K562 (cell line): ENCODE results near the gene ZNF607. TPM values are rescaled to one million over a fixed set of nuclear protein-coding genes. Genes with fewer than 3 reads are reported as not detected.

Source experiments
- ARID1B ChIP-seq: fragments of 450-650 bp; IDR thresholded peaks from 2 replicates; pipeline ENCODE4 v1.6.1; 2016; ENCODE audit warnings: antibody characterized with exemption, mild to moderate bottlenecking, inconsistent platforms
- CSDE1 ChIP-seq, 2 experiments: fragments of 450-650 bp; IDR thresholded peaks; 2 replicates each; pipeline ENCODE4 v1.6.1; 2016; ENCODE audit warnings: mild to moderate bottlenecking in 1 of 2
- EHMT2 ChIP-seq: fragments of 450-650 bp; IDR thresholded peaks from 2 replicates; pipeline ENCODE4 v1.6.1; 2018; ENCODE audit warnings: antibody characterized with exemption
- HDAC1 ChIP-seq, 2 experiments: fragments of 450-650 bp; IDR thresholded peaks; 2 replicates each; pipeline ENCODE4 v1.6.1; 2016 to 2017; ENCODE audit warnings: inconsistent platforms in 1 of 2, mild to moderate bottlenecking in 1 of 2, moderate library complexity in 1 of 2
- POLR2AphosphoS2 ChIP-seq: IDR thresholded peaks from 2 replicates; pipeline ENCODE4 v1.6.1; 2012; ENCODE audit warnings: low read length, improper control_type of control experiment
- ZNF324 ChIP-seq: fragments of 250-450 bp; sonication (Bioruptor Pico); IDR thresholded peaks from 2 replicates; pipeline ENCODE4 v1.4.0; 2020; ENCODE audit warnings: mild to moderate bottlenecking
- polyA plus RNA-seq, 8 experiments: library from polyadenylated mRNA; depleted of rRNA in 4 of 8; stranded (reverse) in 5 of 8; unstranded in 3 of 8; fragments of >200 nt; fragmentation: Nextera tagmentation in 2 of 8; fragmentation: Illumina TruSeq in 1 of 8; extraction: Ambion mirVana in 2 of 8; extraction: Trizol in 1 of 8; gene quantifications; 2 replicates each; pipeline versions ENCODE4 v1.2.1 to v1.2.3, GENCODE V29; 2011 to 2014; ENCODE audit warnings: inconsistent platforms in 1 of 8, missing spikeins in 1 of 8
- small RNA-seq: library from RNA; depleted of rRNA; stranded (forward); fragments of <200 nt; gene quantifications from one replicate; pipeline ENCODE3, GENCODE V24; 2014
- total RNA-seq, 7 experiments: library from RNA; depleted of rRNA in 6 of 7; stranded (reverse); fragments of >200 nt in 6 of 7; fragmentation: Illumina TruSeq in 2 of 7; extraction: Trizol in 2 of 7; gene quantifications; 2 replicates each; pipeline versions ENCODE4 v1.2.1 to v1.2.3, GENCODE V29; 2011 to 2021; ENCODE audit warnings: low replicate concordance in 1 of 7
- TF ChIP-seq, protein P1 (sequence below): fragments of 250-450 bp; sonication (Bioruptor Pico); IDR thresholded peaks from 2 replicates; pipeline ENCODE4 v1.8.0; 2021; ENCODE audit warnings: moderate library complexity, mild to moderate bottlenecking, inconsistent platforms

Gene ZNF607
- total and polyA plus RNA-seq, 9 of the 15 experiments (the other 6 are each of a cell fraction or from before 2014, with no cell fraction given), result 0.65 to 5.1 (median 3.6) TPM

DNA sequence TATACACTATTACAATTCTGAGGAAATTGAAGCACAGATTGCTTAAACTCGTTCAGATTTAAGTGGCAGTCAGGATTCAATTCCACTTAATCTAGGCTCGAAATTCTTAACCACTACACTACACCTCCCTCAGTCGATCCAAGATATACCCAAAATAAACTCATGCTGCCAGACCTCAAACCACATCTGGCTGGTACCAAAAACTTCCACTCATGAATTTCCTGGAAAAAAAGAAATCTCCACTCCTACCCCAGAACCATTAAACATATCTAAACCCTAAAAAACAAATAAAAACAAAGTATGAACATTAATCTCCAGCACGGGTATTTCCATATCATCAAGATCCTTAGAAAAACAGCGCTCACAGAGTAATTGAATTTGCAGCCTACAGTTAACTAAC is 65.4 kb downstream of the ZNF607 start (continued):
- TF ChIP-seq, protein P1, sequence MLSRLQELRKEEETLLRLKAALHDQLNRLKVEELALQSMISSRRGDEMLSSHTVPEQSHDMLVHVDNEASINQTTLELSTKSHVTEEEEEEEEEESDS (CRISPR knock-in tag), result no peak
- TF ChIP-seq EHMT2, result no peak
- TF ChIP-seq HDAC1 (IDR thresholded peaks at IDR 0.05), result 0 out of 4 replicates have a peak, but pooled peaks of 1 of the 2 experiments have one; percentile 17
- no peak for TF ChIP-seq ARID1B
- no peak for TF ChIP-seq ZNF324 (CRISPR knock-in tag)
- TF ChIP-seq POLR2AphosphoS2, result no peak
- TF ChIP-seq CSDE1 (IDR thresholded peaks at IDR 0.05), result no peak

Small RNAs within 50 kb of the gene (small RNA-seq; reads per million reads assigned to genes)
- not detected for gene SELENOKP1

Other genes starting within 250 kb of the ZNF607 start
- gene ZNF793, start 212.8 kb downstream of the ZNF607 start, total RNA-seq (2014; rRNA removed), result 0.04 TPM in 1 of 2 replicates, not detected in the other
- not detected in 2 replicates for gene ZNF793, start 212.8 kb downstream of the ZNF607 start, total RNA-seq (2014; rRNA removed; fragmentation: Illumina TruSeq; extraction: Trizol)
- 0.08 TPM in 1 of 2 replicates, not detected in the other for gene ZNF793, start 212.8 kb downstream of the ZNF607 start, total RNA-seq (2015; rRNA removed; fragmentation: Illumina TruSeq; extraction: Trizol)
- gene ZNF793, start 212.8 kb downstream of the ZNF607 start, total RNA-seq (2021), result 0.02 TPM in 1 of 2 replicates, not detected in the other
- gene ZNF793, start 212.8 kb downstream of the ZNF607 start, polyA plus RNA-seq (2011; rRNA removed), result not detected in 2 replicates
- gene ZNF793, start 212.8 kb downstream of the ZNF607 start, polyA plus RNA-seq (2014; fragmentation: Illumina TruSeq; extraction: Trizol), result 0.04 TPM in 1 of 2 replicates, not detected in the other
- gene ZNF793, start 212.8 kb downstream of the ZNF607 start, polyA plus RNA-seq (2014; fragmentation: Nextera tagmentation; extraction: Ambion mirVana), result under 1 TPM in 1 of 2 experiments, not detected in 1; 0.03 TPM
- not detected in 2 replicates for gene ZNF793, start 212.8 kb downstream of the ZNF607 start, polyA plus RNA-seq (2014; rRNA removed)
- gene ZNF571, start 125.0 kb downstream of the ZNF607 start, total RNA-seq (2014; rRNA removed), result 0.49 and 0.82 TPM in 2 replicates
- 2.2 and 2.3 TPM in 2 replicates for gene ZNF571, start 125.0 kb downstream of the ZNF607 start, total RNA-seq (2014; rRNA removed; fragmentation: Illumina TruSeq; extraction: Trizol)
- 1.5 and 2.0 TPM in 2 replicates for gene ZNF571, start 125.0 kb downstream of the ZNF607 start, total RNA-seq (2015; rRNA removed; fragmentation: Illumina TruSeq; extraction: Trizol)
- 1.3 and 1.8 TPM in 2 replicates for gene ZNF571, start 125.0 kb downstream of the ZNF607 start, total RNA-seq (2021)
- 0.79 and 3.9 TPM in 2 replicates for gene ZNF571, start 125.0 kb downstream of the ZNF607 start, polyA plus RNA-seq (2011; rRNA removed)
- 1.3 and 1.6 TPM in 2 replicates for gene ZNF571, start 125.0 kb downstream of the ZNF607 start, polyA plus RNA-seq (2014; fragmentation: Illumina TruSeq; extraction: Trizol)
- 1 to 10 TPM; 2.1 to 3.1 TPM for gene ZNF571, start 125.0 kb downstream of the ZNF607 start, polyA plus RNA-seq (2014; fragmentation: Nextera tagmentation; extraction: Ambion mirVana)
- gene ZNF571, start 125.0 kb downstream of the ZNF607 start, polyA plus RNA-seq (2014; rRNA removed), result 1.0 and 1.7 TPM in 2 replicates
- gene ZNF540, start 124.9 kb downstream of the ZNF607 start, total RNA-seq (2014; rRNA removed), result 0.73 TPM in 1 of 2 replicates, not detected in the other
- gene ZNF540, start 124.9 kb downstream of the ZNF607 start, total RNA-seq (2014; rRNA removed; fragmentation: Illumina TruSeq; extraction: Trizol), result 0.33 and 0.64 TPM in 2 replicates
- gene ZNF540, start 124.9 kb downstream of the ZNF607 start, total RNA-seq (2015; rRNA removed; fragmentation: Illumina TruSeq; extraction: Trizol), result 0.19 and 0.36 TPM in 2 replicates
- 0.38 and 0.44 TPM in 2 replicates for gene ZNF540, start 124.9 kb downstream of the ZNF607 start, total RNA-seq (2021)
- gene ZNF540, start 124.9 kb downstream of the ZNF607 start, polyA plus RNA-seq (2011; rRNA removed), result 0.11 and 0.95 TPM in 2 replicates
- gene ZNF540, start 124.9 kb downstream of the ZNF607 start, polyA plus RNA-seq (2014; fragmentation: Illumina TruSeq; extraction: Trizol), result 0.36 and 0.95 TPM in 2 replicates
- gene ZNF540, start 124.9 kb downstream of the ZNF607 start, polyA plus RNA-seq (2014; fragmentation: Nextera tagmentation; extraction: Ambion mirVana), result under 1 TPM; 0.20 to 0.56 TPM
- 0.32 and 0.67 TPM in 2 replicates for gene ZNF540, start 124.9 kb downstream of the ZNF607 start, polyA plus RNA-seq (2014; rRNA removed)
- gene ZFP30, start 64.3 kb downstream of the ZNF607 start, total RNA-seq (2014; rRNA removed), result 5.6 and 8.1 TPM in 2 replicates
- gene ZFP30, start 64.3 kb downstream of the ZNF607 start, total RNA-seq (2014; rRNA removed; fragmentation: Illumina TruSeq; extraction: Trizol), result 8.7 and 10.0 TPM in 2 replicates
- gene ZFP30, start 64.3 kb downstream of the ZNF607 start, total RNA-seq (2015; rRNA removed; fragmentation: Illumina TruSeq; extraction: Trizol), result 10.6 and 11.3 TPM in 2 replicates
- 6.4 and 7.2 TPM in 2 replicates for gene ZFP30, start 64.3 kb downstream of the ZNF607 start, total RNA-seq (2021)
- 1.2 and 4.9 TPM in 2 replicates for gene ZFP30, start 64.3 kb downstream of the ZNF607 start, polyA plus RNA-seq (2011; rRNA removed)
- gene ZFP30, start 64.3 kb downstream of the ZNF607 start, polyA plus RNA-seq (2014; fragmentation: Illumina TruSeq; extraction: Trizol), result 3.8 and 4.2 TPM in 2 replicates
- gene ZFP30, start 64.3 kb downstream of the ZNF607 start, polyA plus RNA-seq (2014; fragmentation: Nextera tagmentation; extraction: Ambion mirVana), result 1 to 10 TPM; 1.1 TPM
- gene ZFP30, start 64.3 kb downstream of the ZNF607 start, polyA plus RNA-seq (2014; rRNA removed), result 2.8 and 3.5 TPM in 2 replicates
- 1.5 and 2.0 TPM in 2 replicates for gene ZNF573, start 59.8 kb upstream of the ZNF607 start, total RNA-seq (2014; rRNA removed)
- 7.3 and 7.8 TPM in 2 replicates for gene ZNF573, start 59.8 kb upstream of the ZNF607 start, total RNA-seq (2014; rRNA removed; fragmentation: Illumina TruSeq; extraction: Trizol)
- gene ZNF573, start 59.8 kb upstream of the ZNF607 start, total RNA-seq (2015; rRNA removed; fragmentation: Illumina TruSeq; extraction: Trizol), result 6.7 and 7.9 TPM in 2 replicates
- gene ZNF573, start 59.8 kb upstream of the ZNF607 start, total RNA-seq (2021), result 4.7 and 5.0 TPM in 2 replicates
- gene ZNF573, start 59.8 kb upstream of the ZNF607 start, polyA plus RNA-seq (2011; rRNA removed), result 1.5 and 4.3 TPM in 2 replicates
- gene ZNF573, start 59.8 kb upstream of the ZNF607 start, polyA plus RNA-seq (2014; fragmentation: Illumina TruSeq; extraction: Trizol), result 1.7 and 2.3 TPM in 2 replicates
- 1 to 10 TPM; 2.4 to 4.6 TPM for gene ZNF573, start 59.8 kb upstream of the ZNF607 start, polyA plus RNA-seq (2014; fragmentation: Nextera tagmentation; extraction: Ambion mirVana)
- gene ZNF573, start 59.8 kb upstream of the ZNF607 start, polyA plus RNA-seq (2014; rRNA removed), result 2.0 and 2.3 TPM in 2 replicates
- gene WDR87, start 186.8 kb upstream of the ZNF607 start, total RNA-seq (2014; rRNA removed), result not detected in 2 replicates
- not detected in 2 replicates for gene WDR87, start 186.8 kb upstream of the ZNF607 start, total RNA-seq (2014; rRNA removed; fragmentation: Illumina TruSeq; extraction: Trizol)
- gene WDR87, start 186.8 kb upstream of the ZNF607 start, total RNA-seq (2015; rRNA removed; fragmentation: Illumina TruSeq; extraction: Trizol), result not detected in 2 replicates
- gene WDR87, start 186.8 kb upstream of the ZNF607 start, total RNA-seq (2021), result not detected in 2 replicates
- not detected in 2 replicates for gene WDR87, start 186.8 kb upstream of the ZNF607 start, polyA plus RNA-seq (2011; rRNA removed)
- not detected in 2 replicates for gene WDR87, start 186.8 kb upstream of the ZNF607 start, polyA plus RNA-seq (2014; fragmentation: Illumina TruSeq; extraction: Trizol)
- gene WDR87, start 186.8 kb upstream of the ZNF607 start, polyA plus RNA-seq (2014; fragmentation: Nextera tagmentation; extraction: Ambion mirVana), result not detected
- not detected in 2 replicates for gene WDR87, start 186.8 kb upstream of the ZNF607 start, polyA plus RNA-seq (2014; rRNA removed)
- 2.8 and 3.7 TPM in 2 replicates for gene SIPA1L3, start 187.4 kb upstream of the ZNF607 start, total RNA-seq (2014; rRNA removed)
- gene SIPA1L3, start 187.4 kb upstream of the ZNF607 start, total RNA-seq (2014; rRNA removed; fragmentation: Illumina TruSeq; extraction: Trizol), result 4.0 and 4.6 TPM in 2 replicates
- 2.5 and 7.3 TPM in 2 replicates for gene SIPA1L3, start 187.4 kb upstream of the ZNF607 start, total RNA-seq (2015; rRNA removed; fragmentation: Illumina TruSeq; extraction: Trizol)
- 6.1 and 8.3 TPM in 2 replicates for gene SIPA1L3, start 187.4 kb upstream of the ZNF607 start, total RNA-seq (2021)
- 1.8 and 2.2 TPM in 2 replicates for gene SIPA1L3, start 187.4 kb upstream of the ZNF607 start, polyA plus RNA-seq (2011; rRNA removed)
- gene SIPA1L3, start 187.4 kb upstream of the ZNF607 start, polyA plus RNA-seq (2014; fragmentation: Illumina TruSeq; extraction: Trizol), result 1.4 and 2.2 TPM in 2 replicates
- gene SIPA1L3, start 187.4 kb upstream of the ZNF607 start, polyA plus RNA-seq (2014; fragmentation: Nextera tagmentation; extraction: Ambion mirVana), result under 1 TPM; 0.01 to 0.15 TPM
- 2.7 and 2.9 TPM in 2 replicates for gene SIPA1L3, start 187.4 kb upstream of the ZNF607 start, polyA plus RNA-seq (2014; rRNA removed)